PC-3 (cell line): Measurements from ENCODE around the gene ELK1. TPM values are rescaled to one million over a fixed set of nuclear protein-coding genes. Genes with fewer than 3 reads are reported as not detected.
"Not testable (repeated sequence)": the region's sequence is repeated elsewhere in the genome, so short reads cannot be mapped to it uniquely, and the experiment has no call there.

ENCODE experiments used
- ATAC-seq: fragments of 200-7000 bp; cut with Tn5 transposase; 2 replicates; pipeline ENCODE4 v1.9.1; 2020; ENCODE audit warnings: mild to moderate bottlenecking, moderate library complexity
- BruUV-seq: library from RNA; stranded (reverse); fragments of 400-500 nt; replicated peaks from 2 replicates; lab custom pipeline; 2021; lab: Mats Ljungman, UMichigan
- CTCF ChIA-PET: fragments of 300-600 bp; sonication (Branson Sonifier 250); formaldehyde crosslinking; loops from one replicate; lab custom pipeline; 2022; ENCODE audit warnings: antibody characterized with exemption; lab: Charles Lee
- POLR2A ChIA-PET: fragments of 300-600 bp; sonication (Branson Sonifier 250); formaldehyde crosslinking; loops from one replicate; lab custom pipeline; 2022; ENCODE audit warnings: antibody characterized with exemption; ENCODE audit not compliant: unreplicated experiment; lab: Charles Lee
- DNase-seq: peaks from one replicate; pipeline ENCODE4 v3.0.0-alpha.2; 2015
- H2AFZ ChIP-seq: fragments of 300-600 bp; sonication (generic); 2 replicates; pipeline ENCODE4 v1.6.0; 2016; ENCODE audit warnings: antibody characterized with exemption, low read length
- H3F3A ChIP-seq: fragments of 300-600 bp; sonication (generic); one replicate; pipeline ENCODE4 v1.6.0; 2017; ENCODE audit warnings: antibody characterized with exemption, low read length, control low read depth, mild to moderate bottlenecking; ENCODE audit not compliant: unreplicated experiment
- H3K27ac ChIP-seq: fragments of 300-600 bp; sonication (generic); 2 replicates; pipeline ENCODE4 v1.5.1; 2016; ENCODE audit warnings: mild to moderate bottlenecking, low read length
- H3K27me3 ChIP-seq: fragments of 300-600 bp; sonication (generic); 2 replicates; pipeline ENCODE4 v1.6.1; 2016; ENCODE audit warnings: low read length, mixed read lengths
- H3K36me3 ChIP-seq: fragments of 300-600 bp; sonication (generic); 2 replicates; pipeline ENCODE4 v1.6.1; 2016; ENCODE audit warnings: low read depth, mixed run types, low read length, mixed read lengths
- H3K4me1 ChIP-seq: fragments of 300-600 bp; sonication (generic); 2 replicates; pipeline ENCODE4 v1.5.1; 2016; ENCODE audit warnings: low read length; ENCODE audit not compliant: insufficient read depth
- H3K4me2 ChIP-seq: fragments of 300-600 bp; sonication (generic); 2 replicates; pipeline ENCODE4 v1.6.0; 2016; ENCODE audit warnings: low read length
- H3K4me3 ChIP-seq: fragments of 300-600 bp; sonication (generic); 2 replicates; pipeline ENCODE4 v1.5.1; 2016; ENCODE audit warnings: mild to moderate bottlenecking, low read length, mixed read lengths
- H3K79me2 ChIP-seq: fragments of 300-600 bp; sonication (generic); 2 replicates; pipeline ENCODE4 v1.6.1; 2017; ENCODE audit warnings: low read length, mixed read lengths
- H3K9ac ChIP-seq: fragments of 300-600 bp; sonication (generic); 2 replicates; pipeline ENCODE4 v1.6.0; 2016; ENCODE audit warnings: mild to moderate bottlenecking, low read length
- H3K9me2 ChIP-seq: fragments of 300-600 bp; sonication (generic); replicated peaks from 2 replicates; pipeline ENCODE4 v1.6.1; 2016; ENCODE audit warnings: mixed run types, low read length, mixed read lengths
- H3K9me3 ChIP-seq: fragments of 300-600 bp; sonication (generic); 2 replicates; pipeline ENCODE4 v1.6.1; 2016; ENCODE audit warnings: low read length, mixed read lengths
- H4K20me1 ChIP-seq: fragments of 300-600 bp; sonication (generic); 2 replicates; pipeline ENCODE4 v1.6.1; 2016; ENCODE audit warnings: low read length, mixed read lengths
- EZH2 ChIP-seq: fragments of 300-600 bp; sonication (generic); IDR thresholded peaks from one replicate; pipeline ENCODE4 v1.6.1; 2017; ENCODE audit warnings: antibody characterized with exemption, mild to moderate bottlenecking, low read length; ENCODE audit not compliant: unreplicated experiment
- EZH2phosphoT487 ChIP-seq: fragments of 300-600 bp; sonication (generic); IDR thresholded peaks from 2 replicates; pipeline ENCODE4 v1.6.1; 2018; ENCODE audit warnings: mild to moderate bottlenecking, antibody characterized with exemption, low read length, borderline replicate concordance
- intact Hi-C: fragments of 100-400 bp; cut with micrococcal nuclease; formaldehyde crosslinking; loops from 2 replicates; pipeline ENCODE4 v1.9.0; 2023
- total RNA-seq: library from RNA; depleted of rRNA; stranded (reverse); fragments of >200 nt; gene quantifications from 2 replicates; pipeline ENCODE4 v1.2.3, GENCODE V29; 2014
- TF ChIP-seq, protein P1 (sequence below): fragments of 300-600 bp; sonication (generic); conservative IDR thresholded peaks from 2 replicates; pipeline ENCODE4 v1.5.1; 2017; ENCODE audit warnings: antibody characterized with exemption, low read depth, mild to moderate bottlenecking, low read length

Gene ELK1
- total RNA-seq, 1 experiment from 2014 or later = 59.0 TPM

DNA sequence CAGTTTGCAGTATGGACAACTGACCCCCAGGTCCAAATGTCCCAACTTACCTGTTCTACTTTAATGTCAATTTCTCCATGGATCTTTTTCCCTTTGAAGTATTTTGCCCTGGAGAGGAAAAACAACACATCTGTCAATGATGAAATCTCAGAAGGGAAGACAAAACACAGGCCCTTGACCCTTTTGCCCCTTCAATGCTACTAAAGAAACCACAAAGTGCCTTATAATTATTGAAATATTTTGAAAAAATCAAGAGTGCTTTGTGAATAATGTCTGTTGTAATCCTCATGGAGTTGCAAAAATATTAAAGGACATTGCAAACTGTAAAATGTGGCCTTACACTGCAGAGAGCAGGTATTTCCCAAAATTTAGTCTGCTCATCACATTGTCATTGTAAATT, 43.3 kb downstream of the ELK1 start:
- no peaks in the 10 kb centered on the region for H3K79me2 ChIP-seq
- no peak overlapping the region for H2AFZ ChIP-seq
- no peaks in the 10 kb centered on the region for H3F3A ChIP-seq
- ChIA-PET POLR2A (no interaction called here), CTCF (no interaction called here)
- DNase-seq (no peak), ATAC-seq (no peak)
- H3K27me3 ChIP-seq = no peaks in the 10 kb centered on the region
- H3K4me1 ChIP-seq = no peaks in the 10 kb centered on the region
- BruUV-seq = no TSS peak
- no peak overlapping the region for H3K9ac ChIP-seq
- intact Hi-C loops = no loop called here
- H3K4me3 ChIP-seq = no peak overlapping the region
- no peaks in the 10 kb centered on the region for H4K20me1 ChIP-seq
- no peak overlapping the region for H3K27ac ChIP-seq
- no peaks in the 10 kb centered on the region for H3K9me2 ChIP-seq
- H3K9me3 ChIP-seq = no peaks in the 10 kb centered on the region
- TF ChIP-seq, protein P1, sequence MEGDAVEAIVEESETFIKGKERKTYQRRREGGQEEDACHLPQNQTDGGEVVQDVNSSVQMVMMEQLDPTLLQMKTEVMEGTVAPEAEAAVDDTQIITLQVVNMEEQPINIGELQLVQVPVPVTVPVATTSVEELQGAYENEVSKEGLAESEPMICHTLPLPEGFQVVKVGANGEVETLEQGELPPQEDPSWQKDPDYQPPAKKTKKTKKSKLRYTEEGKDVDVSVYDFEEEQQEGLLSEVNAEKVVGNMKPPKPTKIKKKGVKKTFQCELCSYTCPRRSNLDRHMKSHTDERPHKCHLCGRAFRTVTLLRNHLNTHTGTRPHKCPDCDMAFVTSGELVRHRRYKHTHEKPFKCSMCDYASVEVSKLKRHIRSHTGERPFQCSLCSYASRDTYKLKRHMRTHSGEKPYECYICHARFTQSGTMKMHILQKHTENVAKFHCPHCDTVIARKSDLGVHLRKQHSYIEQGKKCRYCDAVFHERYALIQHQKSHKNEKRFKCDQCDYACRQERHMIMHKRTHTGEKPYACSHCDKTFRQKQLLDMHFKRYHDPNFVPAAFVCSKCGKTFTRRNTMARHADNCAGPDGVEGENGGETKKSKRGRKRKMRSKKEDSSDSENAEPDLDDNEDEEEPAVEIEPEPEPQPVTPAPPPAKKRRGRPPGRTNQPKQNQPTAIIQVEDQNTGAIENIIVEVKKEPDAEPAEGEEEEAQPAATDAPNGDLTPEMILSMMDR = no peak
- TF ChIP-seq EZH2phosphoT487 (no peak), EZH2 (no peak)
- H3K36me3 ChIP-seq = no peaks in the 10 kb centered on the region
- no peak overlapping the region for H3K4me2 ChIP-seq

DNA sequence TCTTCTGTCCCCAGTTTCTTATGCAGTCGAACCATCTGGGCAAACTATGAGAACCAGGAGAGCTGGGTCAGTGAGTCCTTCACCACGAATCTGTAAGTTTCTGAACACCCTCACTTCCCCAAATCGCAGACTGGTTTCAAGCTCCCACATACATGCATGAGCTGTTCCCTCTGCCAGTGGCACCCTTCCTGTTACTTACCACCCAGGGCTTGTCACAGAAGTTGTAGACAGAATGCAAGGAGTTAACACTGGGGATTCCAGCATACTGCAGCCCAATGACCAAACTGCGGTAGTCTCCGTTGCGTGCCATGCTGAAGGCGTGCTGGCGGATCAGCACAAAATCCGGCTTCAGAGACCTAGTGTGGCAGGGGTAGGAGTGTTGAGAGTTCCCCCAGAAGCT, 45.3 kb downstream of the ELK1 start:
- Histone ChIP-seq H3K79me2 (no peaks in the 10 kb centered on the region), H3K9ac (no peak overlapping the region), H3K4me1 (no peaks in the 10 kb centered on the region), H3K9me3 (no peaks in the 10 kb centered on the region), H4K20me1 (no peaks in the 10 kb centered on the region), H3K36me3 (no peaks in the 10 kb centered on the region), H3K27ac (no peak overlapping the region), H3F3A (no peaks in the 10 kb centered on the region), H3K27me3 (no peaks in the 10 kb centered on the region), H2AFZ (no peak overlapping the region), H3K9me2 (no peaks in the 10 kb centered on the region), H3K4me2 (no peak overlapping the region), H3K4me3 (no peak overlapping the region)
- intact Hi-C loops = no loop called here
- ATAC-seq (no peak), DNase-seq (no peak)
- POLR2A ChIA-PET = no interaction called here
- TF ChIP-seq EZH2phosphoT487 (no peak), EZH2 (no peak)
- TF ChIP-seq, protein P1 = no peak
- CTCF ChIA-PET = no interaction called here
- BruUV-seq = no TSS peak

DNA sequence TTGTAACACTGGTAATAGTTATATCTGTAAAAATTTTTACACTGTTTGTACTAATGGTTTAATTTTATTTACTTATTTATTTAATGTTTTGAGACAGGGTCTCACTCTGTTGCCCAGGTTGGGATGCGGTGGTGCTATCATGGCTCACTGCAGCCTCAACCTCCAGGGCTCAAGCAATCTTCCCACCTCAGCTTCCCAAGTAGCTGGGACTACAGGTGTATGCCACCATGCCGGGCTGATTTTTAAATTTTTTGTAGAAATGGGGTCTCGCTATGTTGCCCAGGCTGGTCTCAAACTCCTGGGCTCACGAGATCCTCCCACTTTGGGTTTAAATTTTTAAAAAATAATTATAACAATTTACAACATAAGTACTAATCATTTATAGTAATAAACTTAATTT, 47.2 kb downstream of the ELK1 start:
- intact Hi-C loops, BruUV-seq, H3K9ac ChIP-seq, H3K4me1 ChIP-seq, H2AFZ ChIP-seq, H3K9me3 ChIP-seq, CTCF ChIA-PET, H3K79me2 ChIP-seq, ATAC-seq, H3F3A ChIP-seq, DNase-seq, H3K4me3 ChIP-seq, H3K27me3 ChIP-seq, H3K27ac ChIP-seq, H4K20me1 ChIP-seq, POLR2A ChIA-PET, H3K9me2 ChIP-seq, H3K4me2 ChIP-seq, H3K36me3 ChIP-seq: not testable (repeated sequence)
